SKM-1 treated with dmso at 0.1 percent for 144 hours (cell line): Measurements from ENCODE around the gene C16orf54.
"Not testable (repeated sequence)": the region's sequence is repeated elsewhere in the genome, so short reads cannot be mapped to it uniquely, and the experiment has no call there.

ENCODE experiments used
- DNase-seq: peaks from one replicate; lab custom pipeline; 2025; ENCODE audit not compliant: unreplicated experiment; lab: John Stamatoyannopoulos, UW

C16orf54 gene

GRCh38 chr16:29745853-29746345 is at the start of gene C16orf54:
C16orf54 (minus strand) TSS chr16:29745990; CDS start chr16:29744951, 1,039 bp downstream.
- DNase-seq, result peak; percentile 97

- no peak for DNase-seq
Measured at GRCh38 chr16:29794231-29794710, 48.5 kb upstream of the C16orf54 start.

GRCh38 chr16:29793153-29793552 is 47.4 kb upstream of the C16orf54 start:
- not testable (repeated sequence) for DNase-seq

- DNase-seq, result no peak
Measured at GRCh38 chr16:29791845-29792807, 46.3 kb upstream of the C16orf54 start.

- no peak for DNase-seq
Measured at GRCh38 chr16:29790949-29791844, 45.4 kb upstream of the C16orf54 start.

- DNase-seq, result peak; percentile 98
Measured at GRCh38 chr16:29790183-29790948, 44.6 kb upstream of the C16orf54 start, which contains the start of gene KIF22. KIF22 (plus strand) TSS chr16:29790751; CDS start chr16:29790760, 9 bp downstream.

GRCh38 chr16:29789775-29790182 is 44.0 kb upstream of the C16orf54 start:
- no peak for DNase-seq

GRCh38 chr16:29787155-29787554 is 41.4 kb upstream of the C16orf54 start:
- DNase-seq, result not testable (repeated sequence)

GRCh38 chr16:29784901-29785500 is 39.2 kb upstream of the C16orf54 start:
- no peak for DNase-seq

- no peak for DNase-seq
Measured at GRCh38 chr16:29784157-29784556, 38.4 kb upstream of the C16orf54 start.

- not testable (repeated sequence) for DNase-seq
Measured at GRCh38 chr16:29783094-29783953, 37.5 kb upstream of the C16orf54 start.

- DNase-seq, result no peak
Measured at GRCh38 chr16:29779474-29779873, 33.7 kb upstream of the C16orf54 start.

GRCh38 chr16:29777576-29778350 is 32.0 kb upstream of the C16orf54 start, which contains the start of gene ZG16:
ZG16 (plus strand) TSS chr16:29778256; CDS start chr16:29779267, 1,011 bp downstream.
- DNase-seq, result no peak

- DNase-seq, result no peak
Measured at GRCh38 chr16:29775742-29776408, 30.1 kb upstream of the C16orf54 start.

- no peak for DNase-seq
Measured at GRCh38 chr16:29774730-29775129, 28.9 kb upstream of the C16orf54 start.

- not testable (repeated sequence) for DNase-seq
Measured at GRCh38 chr16:29772330-29772729, 26.5 kb upstream of the C16orf54 start.

- DNase-seq, result no peak
Measured at GRCh38 chr16:29770250-29770929, 24.6 kb upstream of the C16orf54 start.
